HCT116 (cell line): ENCODE data around the gene RIT2.

Source experiments
- CTCF ChIP-seq, 3 experiments: fragments of 200-600 bp in 1 of 3; sonication (generic) in 1 of 3; IDR thresholded peaks in 2 of 3; conservative IDR thresholded peaks in 1 of 3; 2 replicates each; pipeline ENCODE4 v1.5.1; 2012 to 2017; ENCODE audit warnings: low read depth in 2 of 3, low read length in 2 of 3, antibody characterized with exemption in 1 of 3, borderline replicate concordance in 1 of 3, control low read depth in 1 of 3, mild to moderate bottlenecking in 1 of 3, mixed read lengths in 1 of 3, mixed run types in 1 of 3, moderate library complexity in 1 of 3; ENCODE audit not compliant: insufficient read depth in 1 of 3
- EGR1 ChIP-seq: IDR thresholded peaks from 2 replicates; pipeline ENCODE4 v1.6.1; 2012; ENCODE audit warnings: low read depth
- EZH2 ChIP-seq: fragments of 200-600 bp; sonication (generic); IDR thresholded peaks from 2 replicates; pipeline ENCODE4 v1.6.1; 2017; ENCODE audit warnings: antibody characterized with exemption, mixed run types
- MAX ChIP-seq: IDR thresholded peaks from 2 replicates; pipeline ENCODE4 v1.6.1; 2012
- POLR2AphosphoS5 ChIP-seq: IDR thresholded peaks from 2 replicates; pipeline ENCODE4 v1.6.1; 2011; ENCODE audit warnings: mild to moderate bottlenecking, low read depth, low read length, moderate library complexity
- SRF ChIP-seq: IDR thresholded peaks from 2 replicates; pipeline ENCODE4 v1.6.1; 2012; ENCODE audit warnings: low read depth
- ZFX ChIP-seq: fragments of 450-650 bp; IDR thresholded peaks from 2 replicates; pipeline ENCODE4 v1.6.1; 2017

GRCh38 chr18:43031169-43031568, 84.3 kb downstream of the RIT2 start:
- TF ChIP-seq POLR2AphosphoS5 = no peak
- TF ChIP-seq CTCF (IDR thresholded peaks at IDR 0.05 in 2 of 3, conservative IDR thresholded peaks at IDR 0.05 in 1 of 3; ENCODE audit: borderline replicate concordance in 1 of 3, insufficient read depth in 1 of 3, low read depth in 2 of 3, low read length in 2 of 3) = no peak
- no peak for TF ChIP-seq EGR1
- TF ChIP-seq EZH2 = no peak
- TF ChIP-seq MAX = no peak
- no peak for TF ChIP-seq ZFX
- no peak for TF ChIP-seq SRF
